Stimulated activated CD4-positive, alpha-beta T cell treated with anti-CD3 and anti-CD28 coated beads, Interleukin-2, amount 100 ng/mL, for 48 hours (primary cell): Measurements from ENCODE around the gene TNFAIP8.

ENCODE experiments used
- DNase-seq, 2 donors: peaks; one replicate each; pipeline ENCODE4 v3.0.0-alpha.2; 2020

The TNFAIP8 gene

GRCh38 chr5:119353686-119354366 is 2.0 kb upstream of the TNFAIP8 start:
- DNase-seq, result no peak

DNA sequence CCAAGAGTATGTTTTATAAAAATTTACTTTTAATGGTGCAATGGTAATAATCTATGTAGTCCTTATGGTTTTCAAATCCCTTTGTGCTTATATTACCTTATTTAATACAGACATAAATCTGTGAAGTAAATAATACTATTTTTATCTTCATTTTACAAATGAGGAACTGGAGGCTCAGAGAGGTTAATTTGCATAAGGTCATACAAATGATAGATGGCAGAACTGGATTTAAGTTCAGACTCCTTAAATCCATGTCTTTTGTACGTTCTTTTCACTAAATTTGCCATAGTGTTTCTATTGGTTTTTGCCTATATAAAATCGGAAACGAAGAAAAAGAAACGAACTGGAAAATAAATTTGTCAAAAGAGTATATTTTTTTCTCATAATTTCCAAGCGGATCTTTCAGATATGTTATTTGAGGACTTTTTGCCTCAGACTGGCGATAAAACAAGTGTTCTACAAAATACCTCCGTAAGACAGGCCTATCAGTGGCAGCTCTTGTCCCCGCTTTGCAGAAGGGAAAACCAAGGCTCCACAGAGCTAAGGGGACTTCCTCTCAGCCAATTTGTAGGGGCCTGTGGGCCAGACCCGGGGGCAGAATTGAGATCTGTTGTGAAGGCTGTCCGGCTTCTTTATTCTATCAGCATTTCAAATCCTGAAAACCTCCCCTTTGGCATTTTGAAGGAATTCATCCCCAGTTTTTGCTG is 1.1 kb upstream of the TNFAIP8 start:
- DNase-seq, result no peak

GRCh38 chr5:119355244-119355638 is 578 bp upstream of the TNFAIP8 start:
- DNase-seq, result no peak

- DNase-seq, result no peak
Measured at GRCh38 chr5:119356612-119357188, 881 bp downstream of the TNFAIP8 start.

DNA sequence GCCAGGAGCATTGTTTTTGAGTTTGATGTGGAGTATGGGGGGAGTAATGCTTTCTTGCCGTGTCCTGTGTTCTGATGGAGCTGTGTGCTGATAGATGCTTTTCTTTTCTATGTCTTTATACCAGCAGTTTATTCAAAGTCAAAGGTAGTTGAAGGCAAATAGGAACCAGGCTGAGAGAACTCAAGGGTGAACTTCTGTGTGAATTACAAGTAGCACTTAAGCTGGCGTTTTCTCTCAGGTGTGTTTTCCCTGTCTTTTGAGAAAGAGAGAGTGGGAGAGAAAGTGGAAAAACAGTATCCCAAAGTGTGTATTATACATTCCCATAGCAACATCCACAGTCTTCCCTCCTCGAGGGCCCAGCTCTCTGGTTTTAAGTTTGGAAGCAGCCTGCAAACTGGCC is 1.5 kb downstream of the TNFAIP8 start:
- DNase-seq, result no peak

- no peak for DNase-seq
Measured at GRCh38 chr5:119357808-119358529, 2.1 kb downstream of the TNFAIP8 start.

GRCh38 chr5:119358530-119358900 is 2.7 kb downstream of the TNFAIP8 start:
- DNase-seq, result no peak

DNA sequence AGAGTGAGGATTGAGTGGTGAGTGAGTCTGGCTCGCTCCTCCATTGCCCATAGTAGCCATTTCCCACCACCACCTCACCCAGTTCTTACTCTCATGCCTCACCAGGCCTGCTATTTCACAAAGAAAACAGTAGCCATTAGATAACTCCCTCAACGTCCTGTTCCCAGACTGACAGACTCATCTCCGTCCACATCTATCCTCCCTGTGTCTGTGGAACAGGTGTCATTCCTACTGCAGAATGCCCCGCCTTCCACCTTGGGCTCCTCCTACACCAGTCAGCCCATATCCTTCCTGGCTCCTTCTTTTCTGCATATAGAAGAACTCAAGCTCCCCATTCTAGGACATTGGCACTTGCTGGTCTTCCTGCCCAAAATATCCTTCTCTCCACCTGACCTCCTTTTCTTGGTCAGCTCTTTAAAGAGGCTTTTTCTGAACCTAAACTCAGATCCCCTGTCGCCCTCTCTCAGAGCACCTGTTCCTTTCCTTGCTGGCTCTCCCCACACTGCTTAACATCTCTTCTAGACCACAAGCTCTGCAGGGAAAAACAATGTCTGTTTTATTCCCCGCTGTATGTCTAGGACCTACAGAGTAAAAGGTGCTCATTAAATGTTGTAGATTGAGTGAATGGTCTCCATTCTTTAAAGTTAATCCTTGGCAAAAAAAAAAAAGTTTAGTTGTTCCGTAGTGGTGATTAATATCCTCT is 3.2 kb downstream of the TNFAIP8 start:
- no peak for DNase-seq

DNA sequence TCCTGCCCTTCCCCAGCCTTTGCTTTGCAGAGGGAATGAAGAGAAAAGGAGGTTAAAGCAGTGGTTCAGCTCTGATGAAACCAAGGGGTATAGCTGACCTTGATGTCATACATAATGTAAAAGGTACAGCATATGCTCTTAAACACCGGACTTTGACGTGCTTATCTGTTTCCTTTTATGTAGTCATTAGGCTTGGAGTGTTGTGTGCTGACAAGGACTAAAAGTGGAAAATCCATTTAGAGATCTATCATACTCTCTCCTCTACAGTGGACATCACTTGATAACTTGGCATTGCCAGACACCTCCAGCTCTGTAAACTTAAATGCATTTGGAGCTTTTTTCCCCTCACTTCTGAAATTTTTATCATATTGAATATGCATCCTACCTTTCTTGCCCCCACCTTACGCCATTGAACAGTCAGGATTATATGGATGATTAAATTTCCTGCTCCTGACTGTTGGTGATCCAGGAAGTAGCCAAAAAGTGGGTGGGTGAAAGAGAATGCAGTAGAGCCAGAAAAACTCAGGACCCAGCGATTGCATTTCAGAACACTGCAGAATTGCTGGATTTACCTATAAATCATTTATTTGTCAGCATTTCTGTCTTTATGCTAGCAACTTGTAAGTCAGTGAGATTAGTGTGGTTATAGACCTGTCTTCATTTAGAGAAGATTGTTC is 4.1 kb downstream of the TNFAIP8 start:
- no peak for DNase-seq

DNA sequence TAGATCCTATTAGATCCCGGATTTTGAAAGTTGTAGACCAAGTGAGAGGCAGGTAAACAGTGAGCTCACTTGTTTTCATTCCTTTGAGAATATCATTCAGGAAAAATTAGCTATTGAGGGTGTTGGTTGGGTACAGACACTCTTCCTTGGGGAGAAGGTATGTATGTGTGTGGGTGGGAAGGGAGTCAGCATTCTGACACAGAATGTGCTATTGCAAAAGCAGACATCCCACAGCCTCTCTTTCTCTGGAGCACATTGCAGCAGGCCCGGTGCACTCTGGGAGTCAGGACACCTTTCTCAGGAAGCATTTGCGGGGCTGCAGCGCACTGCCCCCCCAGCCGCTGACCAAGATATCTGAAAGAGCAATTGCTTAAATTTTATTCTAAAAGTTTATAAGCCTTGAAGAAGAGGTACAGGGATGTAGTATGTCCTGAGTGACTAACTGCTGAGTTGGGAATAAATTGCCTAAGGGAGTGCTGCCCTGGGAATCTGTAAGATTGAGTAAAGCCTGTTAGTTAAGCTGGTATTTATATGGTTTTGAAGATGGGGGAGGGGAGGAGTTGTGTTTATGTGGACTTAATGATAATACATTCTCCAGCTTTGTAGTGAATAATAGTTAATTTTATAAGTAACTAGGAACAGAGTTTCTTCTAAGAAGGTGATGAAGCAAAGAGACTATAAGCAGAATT is 5.2 kb downstream of the TNFAIP8 start:
- no peak for DNase-seq

GRCh38 chr5:119361594-119362125 is 5.8 kb downstream of the TNFAIP8 start:
- DNase-seq, result no peak

GRCh38 chr5:119362714-119363113 is 6.9 kb downstream of the TNFAIP8 start:
- no peak for DNase-seq

DNA sequence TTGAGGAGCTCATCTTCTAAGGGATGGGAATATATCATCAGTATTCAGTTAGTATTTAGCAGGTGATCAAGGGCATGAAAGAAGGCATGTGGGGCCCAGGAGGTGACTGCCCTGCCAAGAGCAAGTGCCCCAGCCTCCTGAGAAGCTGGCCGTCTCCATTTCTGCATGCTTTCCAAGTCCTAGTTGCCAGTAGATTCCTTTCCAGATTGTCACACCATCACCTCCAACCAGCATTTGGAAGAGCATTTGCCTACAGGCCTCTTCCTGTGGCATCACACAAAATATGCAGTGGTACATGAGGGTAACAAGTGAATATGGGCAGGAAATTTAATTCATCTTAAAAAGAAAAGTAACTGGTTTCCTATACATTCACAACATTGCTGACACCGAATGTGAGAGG is 7.5 kb downstream of the TNFAIP8 start:
- DNase-seq, result no peak

DNA sequence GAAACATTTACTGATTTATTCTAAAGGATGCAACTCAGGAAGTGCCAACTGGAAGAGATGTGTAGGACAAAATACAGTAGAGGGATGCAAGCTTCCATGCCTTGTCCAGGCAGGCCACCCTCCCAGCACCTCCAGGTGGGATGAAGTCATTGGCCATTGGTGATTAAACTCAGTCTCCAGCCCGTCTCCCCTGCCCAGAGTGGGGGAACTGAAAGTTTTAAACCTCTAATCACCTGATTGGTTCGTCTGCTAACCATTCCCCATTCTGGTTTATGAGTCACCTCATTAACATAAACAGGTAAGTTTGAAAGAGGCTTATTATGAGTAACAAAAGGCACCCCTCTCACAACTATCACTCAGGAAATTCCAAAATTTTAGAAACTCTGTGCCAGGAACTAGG is 8.1 kb downstream of the TNFAIP8 start:
- no peak for DNase-seq

- DNase-seq, result no peak
Measured at GRCh38 chr5:119365847-119366539, 10.2 kb downstream of the TNFAIP8 start.

GRCh38 chr5:119366540-119366881 is 10.7 kb downstream of the TNFAIP8 start:
- DNase-seq, result no peak

DNA sequence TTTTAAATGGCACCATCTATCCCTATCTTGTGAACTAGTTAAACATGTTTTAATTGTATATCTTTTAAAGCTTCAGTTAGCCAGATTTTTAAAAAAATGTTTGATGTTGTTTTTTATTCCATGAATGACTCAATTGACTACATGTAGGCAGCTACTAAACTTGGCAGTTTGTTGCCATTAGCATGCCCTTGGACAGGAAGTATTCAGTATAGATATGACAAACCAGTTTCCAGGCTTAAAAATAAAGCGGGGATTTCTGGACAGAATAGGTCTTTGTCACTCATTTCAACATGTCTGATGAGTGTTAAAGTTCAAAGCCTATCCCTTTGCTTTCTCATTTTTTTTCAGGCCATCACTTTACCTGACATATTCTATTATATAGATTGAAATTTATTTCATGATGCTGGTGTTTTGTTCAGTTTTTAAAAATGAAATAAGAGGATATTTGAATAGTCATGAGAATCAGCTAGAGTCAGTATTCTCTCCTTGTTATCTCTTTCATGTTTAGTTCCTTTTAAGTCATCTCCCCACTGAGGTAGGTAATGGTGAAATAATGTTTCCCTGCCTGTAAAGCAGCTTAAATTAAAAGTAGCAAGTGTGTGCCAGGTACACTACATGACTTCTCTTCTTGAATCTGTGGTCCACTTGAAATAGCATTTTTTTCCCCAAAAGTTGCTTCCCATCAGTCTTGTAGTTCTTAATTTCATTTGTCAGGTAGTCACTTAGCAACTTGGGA is 11.9 kb downstream of the TNFAIP8 start:
- DNase-seq, result no peak

DNA sequence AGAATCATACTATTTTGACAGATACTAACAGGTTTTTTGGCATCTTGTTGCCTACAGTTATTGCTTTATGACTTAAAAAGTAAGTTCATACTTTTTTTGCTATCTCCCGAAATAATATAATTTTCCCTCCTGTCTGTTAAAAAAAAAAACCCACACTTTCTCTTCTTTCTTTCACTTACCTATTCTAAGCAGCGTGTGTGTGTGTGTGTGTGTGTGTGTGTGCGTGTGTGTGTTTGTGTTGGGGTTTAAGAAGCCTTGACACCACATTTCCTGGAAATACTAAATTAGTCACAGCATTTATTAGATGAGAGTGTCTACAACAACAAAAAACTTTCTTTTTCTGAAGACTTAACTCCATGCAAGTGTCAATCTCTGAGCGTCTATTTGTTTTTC is 12.4 kb downstream of the TNFAIP8 start:
- DNase-seq, result no peak

DNA sequence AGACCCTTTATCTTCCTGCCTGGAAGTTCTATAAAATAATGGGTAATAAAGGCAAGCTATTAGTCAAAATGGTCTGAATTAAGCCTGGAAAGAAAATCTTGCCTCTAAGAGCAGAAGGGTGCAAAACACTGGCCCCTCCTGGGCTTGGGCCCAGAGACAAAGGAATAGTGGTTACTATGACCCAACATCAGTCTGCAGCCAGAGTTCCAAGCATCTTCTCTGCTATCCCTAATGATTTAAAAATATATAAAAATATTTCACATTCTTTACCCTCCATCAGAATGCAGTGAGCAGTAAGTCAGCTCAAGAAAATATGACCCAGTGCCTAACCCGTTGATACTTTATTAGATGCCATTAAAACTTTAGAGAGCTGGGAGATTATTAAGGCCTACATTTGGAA is 14.7 kb downstream of the TNFAIP8 start:
- no peak for DNase-seq

DNA sequence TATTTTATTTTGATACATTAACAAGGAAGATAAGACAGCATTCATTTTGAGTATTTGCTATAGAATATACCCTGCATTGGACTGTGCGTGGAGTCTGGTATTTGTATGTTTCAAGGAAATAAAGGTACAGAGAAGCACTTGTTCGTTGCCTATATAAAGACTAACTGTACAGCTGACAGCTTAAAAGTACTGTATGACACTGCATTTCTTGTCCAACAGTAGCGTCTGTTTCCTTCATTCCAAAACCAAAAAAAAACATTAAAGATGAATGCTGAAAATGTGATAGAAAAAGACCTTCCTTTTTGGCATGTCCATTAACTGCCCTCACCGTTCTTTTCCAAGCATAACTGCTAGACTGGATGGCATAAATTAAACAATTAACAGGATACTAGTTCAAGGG is 15.3 kb downstream of the TNFAIP8 start:
- no peak for DNase-seq
